SK-N-SH treated with all-trans-retinoic acid at 6 μM for 48 hours (cell line): Measurements from ENCODE around the gene PJA2.

Source experiments
- ARNTL ChIP-seq: fragments of 450-650 bp; formaldehyde crosslinking; IDR thresholded peaks from 2 replicates; pipeline ENCODE4 v1.5.0; 2020; ENCODE audit warnings: low read depth, mild to moderate bottlenecking, moderate library complexity, borderline replicate concordance
- ESRRG ChIP-seq: fragments of 250-450 bp; sonication (Bioruptor Pico); IDR thresholded peaks from 2 replicates; pipeline ENCODE4 v1.6.1; 2021; ENCODE audit warnings: mild to moderate bottlenecking
- ISL1 ChIP-seq: fragments of 250-450 bp; sonication (Bioruptor Pico); IDR thresholded peaks from 2 replicates; pipeline ENCODE4 v2.1.2; 2022; ENCODE audit warnings: mild to moderate bottlenecking, moderate library complexity
- PATZ1 ChIP-seq: fragments of 250-450 bp; sonication (Bioruptor Pico); IDR thresholded peaks from 2 replicates; pipeline ENCODE4 v1.8.0; 2020; ENCODE audit warnings: mild to moderate bottlenecking, moderate library complexity, borderline replicate concordance
- PPARA ChIP-seq: fragments of 250-450 bp; sonication (Bioruptor Pico); IDR thresholded peaks from 2 replicates; pipeline ENCODE4 v1.5.0; 2020; ENCODE audit warnings: mild to moderate bottlenecking, borderline replicate concordance
- RARB ChIP-seq: fragments of 250-450 bp; sonication (Bioruptor Pico); IDR thresholded peaks from 2 replicates; pipeline ENCODE4 v1.8.0; 2021; ENCODE audit warnings: mild to moderate bottlenecking, moderate library complexity
- SNAI2 ChIP-seq: fragments of 250-450 bp; sonication (Bioruptor Pico); IDR thresholded peaks from 2 replicates; pipeline ENCODE4 v1.5.0; 2020; ENCODE audit warnings: mild to moderate bottlenecking, moderate library complexity
- TOX ChIP-seq: fragments of 250-450 bp; sonication (Bioruptor Pico); IDR thresholded peaks from 2 replicates; pipeline ENCODE4 v1.8.0; 2021; ENCODE audit warnings: mild to moderate bottlenecking, moderate library complexity, borderline replicate concordance
- TSHZ2 ChIP-seq: fragments of 250-450 bp; sonication (Bioruptor Pico); IDR thresholded peaks from 2 replicates; pipeline ENCODE4 v1.5.0; 2020; ENCODE audit warnings: mild to moderate bottlenecking, moderate library complexity
- ZFP3 ChIP-seq: fragments of 250-450 bp; sonication (Bioruptor Pico); IDR thresholded peaks from 2 replicates; pipeline ENCODE4 v1.5.0; 2020; ENCODE audit warnings: mild to moderate bottlenecking, moderate library complexity
- ZFP30 ChIP-seq: fragments of 450-650 bp; formaldehyde crosslinking; IDR thresholded peaks from 2 replicates; pipeline ENCODE4 v1.5.0; 2022; ENCODE audit warnings: mild to moderate bottlenecking, moderate library complexity
- ZNF565 ChIP-seq: fragments of 450-650 bp; formaldehyde crosslinking; conservative IDR thresholded peaks from 2 replicates; pipeline ENCODE4 v1.5.0; 2020; ENCODE audit warnings: low read depth, mild to moderate bottlenecking, moderate library complexity
- ZNF70 ChIP-seq: fragments of 450-650 bp; formaldehyde crosslinking; IDR thresholded peaks from 2 replicates; pipeline ENCODE4 v1.5.0; 2020; ENCODE audit warnings: mild to moderate bottlenecking, moderate library complexity

GRCh38 chr5:109316634-109317033 lies 93.1 kb downstream of the PJA2 start:
- TF ChIP-seq ZNF70, result no peak
- TF ChIP-seq TSHZ2 (CRISPR knock-in tag), result no peak
- no peak for TF ChIP-seq ESRRG (CRISPR knock-in tag)
- no peak for TF ChIP-seq TOX (CRISPR knock-in tag)
- no peak for TF ChIP-seq SNAI2 (CRISPR knock-in tag)
- TF ChIP-seq ISL1 (CRISPR knock-in tag), result no peak
- no peak for TF ChIP-seq ARNTL
- TF ChIP-seq PATZ1, result no peak
- no peak for TF ChIP-seq ZFP3 (CRISPR knock-in tag)
- TF ChIP-seq RARB (CRISPR knock-in tag), result no peak
- no peak for TF ChIP-seq ZNF565 (CRISPR knock-in tag)
- TF ChIP-seq PPARA (CRISPR knock-in tag), result no peak
- TF ChIP-seq ZFP30 (CRISPR knock-in tag), result no peak
